ENCODE measurements around the gene CDC42BPG. TPM values are rescaled to one million over a fixed set of nuclear protein-coding genes. Genes with fewer than 3 reads are reported as not detected.

Gene CDC42BPG
- total and polyA plus RNA-seq, 2 of the 8 experiments (the other 6 are each of a cell fraction or from before 2014, with no cell fraction given) = 3.7 to 10.6 TPM

DNA sequence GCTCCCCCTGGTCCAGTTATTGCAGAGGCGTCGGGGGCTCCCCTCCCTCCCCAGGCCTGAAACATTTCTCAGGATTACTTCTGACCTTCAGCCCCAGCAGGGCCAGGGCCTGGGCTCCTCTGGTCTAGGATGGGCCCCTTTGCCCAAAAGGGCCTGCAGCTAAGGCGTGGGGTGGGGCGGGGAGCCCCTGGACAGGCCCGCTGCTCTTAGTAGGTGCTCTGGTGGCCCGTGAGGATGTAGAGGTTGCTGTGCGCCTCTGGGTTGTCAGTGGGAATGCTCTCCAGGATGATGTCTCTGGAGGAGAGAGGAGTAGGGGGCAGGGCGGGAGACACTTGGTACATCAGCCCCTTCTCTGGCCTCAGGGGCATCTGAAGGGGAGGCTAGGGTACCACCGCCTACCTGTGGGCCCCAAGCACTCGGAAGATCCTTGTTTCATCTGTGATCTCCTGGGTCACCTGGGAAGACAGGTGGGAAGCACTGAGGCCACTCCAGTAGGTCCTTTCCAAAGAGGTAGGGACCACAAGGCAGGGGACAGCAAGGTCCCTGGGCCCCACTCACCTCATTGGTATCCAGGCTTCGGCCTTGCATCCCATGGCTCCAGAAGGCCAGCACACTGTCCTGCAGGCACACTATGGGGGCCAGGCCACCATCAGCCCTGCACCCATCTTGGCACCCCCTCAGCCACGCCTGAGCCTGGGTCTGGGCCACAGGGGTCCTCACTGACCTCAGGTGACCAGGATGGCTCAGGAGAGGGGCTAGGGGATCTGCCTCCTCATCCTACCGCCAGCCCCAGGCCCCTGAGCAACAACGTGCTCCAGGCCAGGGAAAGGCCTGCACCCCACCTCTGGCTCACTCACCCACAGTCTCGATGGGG lies 54.9 kb downstream of the CDC42BPG start (continued):
- TF ChIP-seq RNF2 (IDR thresholded peaks at IDR 0.05; ENCODE audit: borderline replicate concordance, low read depth, low read length, missing control alignments, poor library complexity, severe bottlenecking) (no peak), SIX5 (IDR thresholded peaks at IDR 0.05; ENCODE audit: low read depth, low read length) (no peak), POLR2AphosphoS5 (IDR thresholded peaks at IDR 0.05; ENCODE audit: low read depth, low read length) (no peak), KDM4A (IDR thresholded peaks at IDR 0.05; ENCODE audit: low read depth, low read length, severe bottlenecking) (no peak)
- TF ChIP-seq, protein P1, sequence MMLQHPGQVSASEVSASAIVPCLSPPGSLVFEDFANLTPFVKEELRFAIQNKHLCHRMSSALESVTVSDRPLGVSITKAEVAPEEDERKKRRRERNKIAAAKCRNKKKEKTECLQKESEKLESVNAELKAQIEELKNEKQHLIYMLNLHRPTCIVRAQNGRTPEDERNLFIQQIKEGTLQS (IDR thresholded peaks at IDR 0.05; ENCODE audit: insufficient read depth, low read depth, low read length) = no peak
